ENCODE measurements around the gene POLG2.

GRCh38 chr17:64491034-64491860 lies 5.6 kb downstream of the POLG2 start:
- TF ChIP-seq SIN3A (IDR thresholded peaks at IDR 0.05; ENCODE audit: borderline replicate concordance, insufficient read depth, low read length) (no peak), POLR2AphosphoS5 (IDR thresholded peaks at IDR 0.05; ENCODE audit: low read depth, low read length) (no peak), REST (IDR thresholded peaks at IDR 0.05; ENCODE audit: insufficient read depth in 1 of 2, low read depth in 2 of 2, low read length in 2 of 2) (no peak), TAF1 (IDR thresholded peaks at IDR 0.05; ENCODE audit: borderline replicate concordance, insufficient read depth, low read length) (no peak)

Data from PFSK-1 (cell line).